ENCODE data around the gene RHOH. TPM values are rescaled to one million over a fixed set of nuclear protein-coding genes. Genes with fewer than 3 reads are reported as not detected.

Gene RHOH
- total and polyA plus RNA-seq, 10 of the 15 experiments (the other 5 are each of a cell fraction or from before 2014, with no cell fraction given) = 46.5 to 120 (median 57.9) TPM

DNA sequence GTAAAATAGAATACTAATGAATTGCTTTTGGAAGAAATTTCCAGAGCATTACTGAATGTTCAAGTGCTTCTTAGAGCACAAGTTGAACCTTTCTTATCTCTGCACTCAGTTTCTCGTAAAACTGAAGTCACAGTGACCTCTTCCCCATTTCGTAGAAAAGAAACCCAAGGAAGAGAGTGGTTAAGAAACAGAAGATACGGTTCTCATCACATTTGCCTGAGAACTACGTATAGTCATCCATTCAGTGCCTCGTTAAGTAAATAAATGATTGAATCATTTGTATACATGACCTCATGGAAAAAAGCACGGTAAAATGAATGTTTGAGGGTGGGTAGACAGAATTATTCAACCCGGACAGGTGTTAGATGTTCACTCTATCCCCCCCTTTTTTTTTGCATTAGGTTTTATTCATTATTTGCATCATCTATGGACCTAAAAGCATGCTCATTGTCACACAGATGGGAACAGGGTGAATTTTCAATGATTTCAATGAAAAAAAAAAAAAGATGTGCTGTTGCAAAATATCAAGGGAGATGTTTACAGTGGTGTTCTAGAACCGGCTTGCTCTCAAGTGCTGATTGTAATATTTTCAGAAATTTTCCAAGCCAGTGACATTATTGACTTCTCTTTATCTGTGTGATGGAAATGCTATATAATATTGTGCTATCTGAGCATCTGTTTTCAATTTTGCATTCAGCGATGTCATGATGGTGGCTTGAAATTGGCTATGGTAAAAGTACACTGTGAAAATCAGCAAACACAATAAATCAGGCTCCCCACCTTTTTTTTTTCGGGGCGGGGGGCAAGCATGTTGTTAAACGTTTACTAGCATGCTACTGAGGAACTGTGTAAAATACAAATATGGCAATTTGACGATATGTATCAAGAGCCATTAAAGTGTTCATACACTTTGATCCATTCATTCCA, 4.3 kb downstream of the RHOH start (continued):
- TF ChIP-seq, protein P1, sequence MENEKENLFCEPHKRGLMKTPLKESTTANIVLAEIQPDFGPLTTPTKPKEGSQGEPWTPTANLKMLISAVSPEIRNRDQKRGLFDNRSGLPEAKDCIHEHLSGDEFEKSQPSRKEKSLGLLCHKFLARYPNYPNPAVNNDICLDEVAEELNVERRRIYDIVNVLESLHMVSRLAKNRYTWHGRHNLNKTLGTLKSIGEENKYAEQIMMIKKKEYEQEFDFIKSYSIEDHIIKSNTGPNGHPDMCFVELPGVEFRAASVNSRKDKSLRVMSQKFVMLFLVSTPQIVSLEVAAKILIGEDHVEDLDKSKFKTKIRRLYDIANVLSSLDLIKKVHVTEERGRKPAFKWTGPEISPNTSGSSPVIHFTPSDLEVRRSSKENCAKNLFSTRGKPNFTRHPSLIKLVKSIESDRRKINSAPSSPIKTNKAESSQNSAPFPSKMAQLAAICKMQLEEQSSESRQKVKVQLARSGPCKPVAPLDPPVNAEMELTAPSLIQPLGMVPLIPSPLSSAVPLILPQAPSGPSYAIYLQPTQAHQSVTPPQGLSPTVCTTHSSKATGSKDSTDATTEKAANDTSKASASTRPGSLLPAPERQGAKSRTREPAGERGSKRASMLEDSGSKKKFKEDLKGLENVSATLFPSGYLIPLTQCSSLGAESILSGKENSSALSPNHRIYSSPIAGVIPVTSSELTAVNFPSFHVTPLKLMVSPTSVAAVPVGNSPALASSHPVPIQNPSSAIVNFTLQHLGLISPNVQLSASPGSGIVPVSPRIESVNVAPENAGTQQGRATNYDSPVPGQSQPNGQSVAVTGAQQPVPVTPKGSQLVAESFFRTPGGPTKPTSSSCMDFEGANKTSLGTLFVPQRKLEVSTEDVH (IDR thresholded peaks at IDR 0.05; ENCODE audit: low read depth, partially characterized antibody) = no peak
- TF ChIP-seq POLR2AphosphoS5 (IDR thresholded peaks at IDR 0.05; ENCODE audit: low read length) (peak; percentile 48; the same call in 1 of the 2 replicates), CHD4 (IDR thresholded peaks at IDR 0.05) (no peak), ASH2L (IDR thresholded peaks at IDR 0.05; ENCODE audit: borderline replicate concordance, low read depth) (no peak), ZBED1 (IDR thresholded peaks at IDR 0.05; ENCODE audit: borderline replicate concordance) (no peak), ETV6 (conservative IDR thresholded peaks at IDR 0.05 in 1 of 2, IDR thresholded peaks at IDR 0.05 in 1 of 2; ENCODE audit: borderline replicate concordance in 1 of 2, low read depth in 1 of 2) (no peak), PBX3 (IDR thresholded peaks at IDR 0.05; ENCODE audit: insufficient replicate concordance, low read depth, low read length) (no peak), SREBF1 (IDR thresholded peaks at IDR 0.05; ENCODE audit: low read length) (no peak), FOS (IDR thresholded peaks at IDR 0.05; ENCODE audit: borderline replicate concordance, extremely low read depth, insufficient read length) (no peak), SUPT20H (IDR thresholded peaks at IDR 0.05; ENCODE audit: borderline replicate concordance, control insufficient read depth, low read depth, low read length) (no peak), POLR2AphosphoS2 (IDR thresholded peaks at IDR 0.05; ENCODE audit: low read depth, low read length) (no peak), CHD2 (IDR thresholded peaks at IDR 0.05; ENCODE audit: borderline replicate concordance, low read depth, low read length) (no peak), NRF1 (conservative IDR thresholded peaks at IDR 0.05; ENCODE audit: low read depth, low read length) (no peak), HDAC6 (IDR thresholded peaks at IDR 0.05; ENCODE audit: unreplicated experiment) (no peak), TCF3 (IDR thresholded peaks at IDR 0.05; ENCODE audit: borderline replicate concordance, insufficient read depth, low read depth, low read length) (no peak), EZH2 (IDR thresholded peaks at IDR 0.05; ENCODE audit: borderline replicate concordance, control insufficient read depth, low read depth, low read length) (no peak), RFX5 (IDR thresholded peaks at IDR 0.05; ENCODE audit: low read depth, low read length) (no peak), EED (IDR thresholded peaks at IDR 0.05; ENCODE audit: low read depth) (no peak), NFYB (IDR thresholded peaks at IDR 0.05; ENCODE audit: insufficient read depth, low read depth, low read length) (no peak), BCL11A (IDR thresholded peaks at IDR 0.05; ENCODE audit: low read depth, low read length) (no peak), BACH1 (IDR thresholded peaks at IDR 0.05; ENCODE audit: borderline replicate concordance) (no peak), NFXL1 (IDR thresholded peaks at IDR 0.05; ENCODE audit: borderline replicate concordance) (no peak), FOXK2 (IDR thresholded peaks at IDR 0.05) (no peak)
- TF ChIP-seq, protein P2, sequence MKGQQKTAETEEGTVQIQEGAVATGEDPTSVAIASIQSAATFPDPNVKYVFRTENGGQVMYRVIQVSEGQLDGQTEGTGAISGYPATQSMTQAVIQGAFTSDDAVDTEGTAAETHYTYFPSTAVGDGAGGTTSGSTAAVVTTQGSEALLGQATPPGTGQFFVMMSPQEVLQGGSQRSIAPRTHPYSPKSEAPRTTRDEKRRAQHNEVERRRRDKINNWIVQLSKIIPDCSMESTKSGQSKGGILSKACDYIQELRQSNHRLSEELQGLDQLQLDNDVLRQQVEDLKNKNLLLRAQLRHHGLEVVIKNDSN (IDR thresholded peaks at IDR 0.05; ENCODE audit: borderline replicate concordance, extremely low read length, insufficient read depth, low read depth, low read length) = no peak
- TF ChIP-seq, protein P3, sequence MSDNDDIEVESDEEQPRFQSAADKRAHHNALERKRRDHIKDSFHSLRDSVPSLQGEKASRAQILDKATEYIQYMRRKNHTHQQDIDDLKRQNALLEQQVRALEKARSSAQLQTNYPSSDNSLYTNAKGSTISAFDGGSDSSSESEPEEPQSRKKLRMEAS (IDR thresholded peaks at IDR 0.05; ENCODE audit: low read depth, low read length) = no peak

All from GM12878 (cell line).